ENCODE data around the gene DNAH11. TPM values are rescaled to one million over a fixed set of nuclear protein-coding genes. Genes with fewer than 3 reads are reported as not detected.

Gene DNAH11, protein sequence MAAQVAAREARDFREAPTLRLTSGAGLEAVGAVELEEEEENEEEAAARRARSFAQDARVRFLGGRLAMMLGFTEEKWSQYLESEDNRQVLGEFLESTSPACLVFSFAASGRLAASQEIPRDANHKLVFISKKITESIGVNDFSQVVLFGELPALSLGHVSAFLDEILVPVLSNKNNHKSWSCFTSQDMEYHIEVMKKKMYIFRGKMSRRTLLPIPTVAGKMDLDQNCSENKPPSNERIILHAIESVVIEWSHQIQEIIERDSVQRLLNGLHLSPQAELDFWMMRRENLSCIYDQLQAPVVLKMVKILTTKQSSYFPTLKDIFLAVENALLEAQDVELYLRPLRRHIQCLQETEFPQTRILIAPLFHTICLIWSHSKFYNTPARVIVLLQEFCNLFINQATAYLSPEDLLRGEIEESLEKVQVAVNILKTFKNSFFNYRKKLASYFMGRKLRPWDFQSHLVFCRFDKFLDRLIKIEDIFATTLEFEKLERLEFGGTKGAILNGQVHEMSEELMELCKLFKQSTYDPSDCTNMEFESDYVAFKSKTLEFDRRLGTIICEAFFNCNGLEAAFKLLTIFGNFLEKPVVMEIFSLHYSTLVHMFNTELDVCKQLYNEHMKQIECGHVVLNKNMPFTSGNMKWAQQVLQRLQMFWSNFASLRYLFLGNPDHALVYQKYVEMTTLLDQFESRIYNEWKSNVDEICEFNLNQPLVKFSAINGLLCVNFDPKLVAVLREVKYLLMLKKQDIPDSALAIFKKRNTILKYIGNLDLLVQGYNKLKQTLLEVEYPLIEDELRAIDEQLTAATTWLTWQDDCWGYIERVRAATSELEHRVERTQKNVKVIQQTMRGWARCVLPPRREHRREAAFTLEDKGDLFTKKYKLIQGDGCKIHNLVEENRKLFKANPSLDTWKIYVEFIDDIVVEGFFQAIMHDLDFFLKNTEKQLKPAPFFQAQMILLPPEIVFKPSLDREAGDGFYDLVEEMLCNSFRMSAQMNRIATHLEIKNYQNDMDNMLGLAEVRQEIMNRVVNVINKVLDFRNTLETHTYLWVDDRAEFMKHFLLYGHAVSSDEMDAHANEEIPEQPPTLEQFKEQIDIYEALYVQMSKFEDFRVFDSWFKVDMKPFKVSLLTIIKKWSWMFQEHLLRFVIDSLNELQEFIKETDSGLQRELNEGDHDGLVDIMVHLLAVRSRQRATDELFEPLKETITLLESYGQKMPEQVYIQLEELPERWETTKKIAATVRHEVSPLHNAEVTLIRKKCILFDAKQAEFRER (N-terminal part only)
- total RNA-seq (10 to 100 TPM in 1 of 2 donors, 1 to 10 TPM in 1; 7.5 to 16.8 TPM), polyA plus RNA-seq (ENCODE audit: insufficient read length in 2 of 2) (1 to 10 TPM; 7.6 to 7.8 TPM)
- long read RNA-seq, donor 1 = 0 reads
- long read RNA-seq, donor 2 = 0 reads
- long read RNA-seq, donor 3 = 0 reads
- long read RNA-seq, donor 4, partial matches to known transcripts = 33 of 33 reads
- long read RNA-seq, donor 4, other reads (novel, unspliced or antisense) = 0 of 33 reads

DNA sequence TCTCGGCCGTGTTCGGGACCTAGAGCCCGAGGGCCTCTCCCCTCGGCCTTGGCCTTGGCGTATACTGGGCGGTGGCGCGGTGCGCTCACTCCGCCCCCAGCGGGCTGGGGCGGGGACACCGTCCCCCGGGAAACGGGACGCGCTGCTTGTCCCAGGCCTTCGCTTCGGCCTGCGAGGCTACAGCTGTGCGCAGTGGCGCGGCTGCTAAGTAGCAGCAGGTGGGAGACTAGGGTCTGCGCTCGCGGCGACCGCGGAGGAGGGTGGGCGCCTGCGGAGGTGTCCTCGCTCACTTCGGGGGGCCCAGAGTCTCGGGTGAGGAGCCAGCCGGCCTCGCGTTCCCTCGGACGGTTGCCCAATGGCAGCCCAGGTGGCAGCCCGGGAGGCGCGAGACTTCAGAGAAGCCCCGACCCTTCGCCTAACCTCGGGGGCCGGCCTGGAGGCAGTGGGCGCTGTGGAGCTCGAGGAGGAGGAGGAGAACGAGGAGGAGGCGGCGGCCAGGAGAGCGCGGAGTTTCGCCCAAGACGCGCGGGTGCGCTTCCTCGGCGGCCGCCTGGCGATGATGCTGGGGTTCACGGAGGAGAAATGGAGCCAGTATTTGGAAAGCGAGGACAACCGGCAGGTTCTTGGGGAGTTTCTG, at the start of gene DNAH11:
Gene DNAH11, plus strand, starts transcription at position 149 of the 637 bp plus-strand sequence. Its CDS starts 207 bp downstream, at position 356.
- Histone ChIP-seq H3K9me3 (ENCODE audit: control insufficient read depth, insufficient read depth, low read length) (no peaks in the 10 kb centered on the region), H3K36me3 (ENCODE audit: control insufficient read depth, insufficient read depth, low read length) (no peaks in the 10 kb centered on the region), H3K27me3 (ENCODE audit: control insufficient read depth, insufficient read depth, low read length) (peaks cover 29% of the 10 kb centered on the region), H3K4me1 (ENCODE audit: control insufficient read depth, insufficient read depth, low read length) (peaks cover 13% of the 10 kb centered on the region), H3K4me3 (ENCODE audit: low read depth, low read length) (peak within 1 kb of the TSS; percentile 53), H3K27ac (ENCODE audit: low read depth, low read length) (no peak within 1 kb of the TSS)
- peak in 3 of 6 donors; percentile 7 to 59 (median 47) for DNase-seq (ENCODE audit: low read depth in 4 of 6, low spot score in 6 of 6)
- under 1% methylated on average over 66 of the region's 66 CpGs for WGBS (ENCODE audit: insufficient coverage)

DNA sequence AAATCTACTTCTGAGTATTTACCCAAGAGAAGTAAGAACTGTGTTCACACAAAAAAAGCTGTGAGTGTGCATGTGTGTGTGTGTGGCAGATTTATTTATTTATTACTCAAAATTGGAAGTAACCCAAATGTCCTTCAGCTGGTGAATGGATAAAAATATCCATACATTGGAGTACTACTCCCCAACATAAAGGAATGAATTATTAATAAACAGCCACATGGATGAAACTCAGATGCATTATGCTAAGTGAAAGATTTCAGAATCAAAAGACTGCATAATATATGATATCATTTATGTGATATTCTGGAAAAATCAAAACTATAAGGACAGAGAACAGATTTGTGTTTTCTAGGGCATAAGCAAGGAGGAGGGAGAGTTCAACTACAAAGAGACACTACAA, 47.1 kb upstream of the DNAH11 start:
- H3K36me3 ChIP-seq (ENCODE audit: control insufficient read depth, insufficient read depth, low read length) = no peaks in the 10 kb centered on the region
- H3K4me1 ChIP-seq (ENCODE audit: control insufficient read depth, insufficient read depth, low read length) = no peaks in the 10 kb centered on the region
- H3K27me3 ChIP-seq (ENCODE audit: control insufficient read depth, insufficient read depth, low read length) = no peaks in the 10 kb centered on the region
- peak in 1 of 6 donors; percentile 52 for DNase-seq (ENCODE audit: low read depth in 4 of 6, low spot score in 6 of 6)
- peaks cover 16% of the 10 kb centered on the region for H3K9me3 ChIP-seq (ENCODE audit: control insufficient read depth, insufficient read depth, low read length)
- no peak overlapping the region for H3K4me3 ChIP-seq (ENCODE audit: low read depth, low read length)
- no peak overlapping the region for H3K27ac ChIP-seq (ENCODE audit: low read depth, low read length)

DNA sequence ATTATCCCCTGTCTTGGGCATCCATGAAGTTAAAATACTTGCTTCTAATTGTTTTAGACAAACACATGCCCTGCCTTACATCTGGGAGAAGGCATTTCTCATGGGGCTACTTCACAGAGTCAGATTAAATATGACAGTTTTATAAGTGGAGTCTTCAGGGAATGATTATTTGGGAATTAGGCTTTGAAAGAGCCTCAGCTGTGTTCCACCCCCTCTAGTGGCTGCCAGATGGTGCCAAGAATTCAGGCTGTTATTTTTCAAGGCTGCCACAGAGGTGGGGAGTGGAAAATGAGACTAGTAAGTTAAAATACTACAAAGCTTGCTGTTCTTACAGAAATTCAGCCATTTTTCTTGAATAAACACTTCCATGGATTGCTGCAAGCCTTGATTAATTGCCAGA, 45.8 kb upstream of the DNAH11 start:
- Histone ChIP-seq H3K36me3 (ENCODE audit: control insufficient read depth, insufficient read depth, low read length) (no peaks in the 10 kb centered on the region), H3K27me3 (ENCODE audit: control insufficient read depth, insufficient read depth, low read length) (no peaks in the 10 kb centered on the region), H3K4me3 (ENCODE audit: low read depth, low read length) (no peak overlapping the region), H3K27ac (ENCODE audit: low read depth, low read length) (no peak overlapping the region), H3K4me1 (ENCODE audit: control insufficient read depth, insufficient read depth, low read length) (no peaks in the 10 kb centered on the region), H3K9me3 (ENCODE audit: control insufficient read depth, insufficient read depth, low read length) (peaks cover 16% of the 10 kb centered on the region)
- DNase-seq (ENCODE audit: low read depth in 4 of 6, low spot score in 6 of 6) = no peak

DNA sequence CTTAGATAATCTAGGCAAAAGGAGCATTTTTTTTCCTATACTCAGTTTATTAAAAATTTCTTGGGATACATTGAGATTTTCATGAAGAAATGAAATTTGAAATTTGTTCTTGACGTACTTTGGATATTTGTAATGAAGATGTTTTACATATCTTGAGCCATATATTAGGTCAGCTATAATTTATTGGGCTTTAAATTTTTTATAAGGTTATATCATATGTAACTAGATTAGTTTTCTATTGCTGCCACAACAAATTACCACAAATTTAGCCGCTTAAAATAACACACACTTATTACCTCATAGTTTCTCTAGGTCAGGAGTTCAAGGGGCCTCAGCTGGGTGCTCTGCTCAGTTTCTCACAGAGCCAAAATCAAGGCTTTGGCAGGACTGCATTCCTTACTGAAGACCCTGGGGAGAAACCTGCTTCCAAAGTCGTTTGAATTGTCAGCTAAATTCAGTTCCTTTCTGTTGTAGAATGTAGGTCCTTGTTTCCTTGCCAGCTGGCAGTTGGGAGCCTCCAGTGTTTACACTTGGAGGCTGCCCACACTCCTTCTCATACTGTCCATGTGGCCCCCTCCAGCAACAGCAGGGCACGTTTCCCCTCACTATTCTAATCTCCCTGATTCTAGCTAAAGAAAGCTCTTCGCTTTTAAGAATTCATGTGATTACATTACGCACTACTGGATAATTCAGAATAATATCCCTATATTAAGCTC, 42.6 kb upstream of the DNAH11 start:
- Histone ChIP-seq H3K27ac (ENCODE audit: low read depth, low read length) (no peak overlapping the region), H3K9me3 (ENCODE audit: control insufficient read depth, insufficient read depth, low read length) (peaks cover 2% of the 10 kb centered on the region), H3K36me3 (ENCODE audit: control insufficient read depth, insufficient read depth, low read length) (no peaks in the 10 kb centered on the region), H3K4me3 (ENCODE audit: low read depth, low read length) (no peak overlapping the region), H3K27me3 (ENCODE audit: control insufficient read depth, insufficient read depth, low read length) (no peaks in the 10 kb centered on the region), H3K4me1 (ENCODE audit: control insufficient read depth, insufficient read depth, low read length) (no peaks in the 10 kb centered on the region)
- DNase-seq (ENCODE audit: low read depth in 4 of 6, low spot score in 6 of 6) = peak in 1 of 6 donors; percentile 38
- WGBS (ENCODE audit: insufficient coverage) = 76% methylated on average over 4 of the region's 6 CpGs

DNA sequence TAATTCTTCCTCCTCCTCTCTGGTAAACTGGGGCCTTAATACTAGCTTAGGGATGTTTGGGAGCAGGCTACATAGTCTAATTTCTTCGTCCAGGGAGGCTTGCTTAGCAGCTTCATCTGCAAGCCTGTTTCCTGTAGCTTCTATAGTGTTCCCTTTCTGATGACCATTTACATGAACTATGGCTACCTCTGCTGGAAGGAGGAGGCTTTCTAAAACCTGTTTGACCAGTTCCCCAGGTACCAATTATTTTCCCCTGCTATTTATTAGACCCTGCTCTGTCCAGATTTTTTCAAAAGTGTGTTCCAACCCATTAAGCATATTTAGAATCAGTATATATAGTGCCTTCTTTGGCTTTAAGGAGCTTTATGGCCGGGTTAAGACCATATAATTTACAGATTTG, 38.8 kb upstream of the DNAH11 start:
- no peaks in the 10 kb centered on the region for H3K27me3 ChIP-seq (ENCODE audit: control insufficient read depth, insufficient read depth, low read length)
- DNase-seq (ENCODE audit: low read depth in 4 of 6, low spot score in 6 of 6) = no peak
- peaks cover 6% of the 10 kb centered on the region for H3K36me3 ChIP-seq (ENCODE audit: control insufficient read depth, insufficient read depth, low read length)
- WGBS (ENCODE audit: insufficient coverage) = no CpG with 5 or more reads among the region's 2 CpGs
- H3K27ac ChIP-seq (ENCODE audit: low read depth, low read length) = no peak overlapping the region
- no peaks in the 10 kb centered on the region for H3K4me1 ChIP-seq (ENCODE audit: control insufficient read depth, insufficient read depth, low read length)
- no peak overlapping the region for H3K4me3 ChIP-seq (ENCODE audit: low read depth, low read length)
- H3K9me3 ChIP-seq (ENCODE audit: control insufficient read depth, insufficient read depth, low read length) = peaks cover 6% of the 10 kb centered on the region

DNA sequence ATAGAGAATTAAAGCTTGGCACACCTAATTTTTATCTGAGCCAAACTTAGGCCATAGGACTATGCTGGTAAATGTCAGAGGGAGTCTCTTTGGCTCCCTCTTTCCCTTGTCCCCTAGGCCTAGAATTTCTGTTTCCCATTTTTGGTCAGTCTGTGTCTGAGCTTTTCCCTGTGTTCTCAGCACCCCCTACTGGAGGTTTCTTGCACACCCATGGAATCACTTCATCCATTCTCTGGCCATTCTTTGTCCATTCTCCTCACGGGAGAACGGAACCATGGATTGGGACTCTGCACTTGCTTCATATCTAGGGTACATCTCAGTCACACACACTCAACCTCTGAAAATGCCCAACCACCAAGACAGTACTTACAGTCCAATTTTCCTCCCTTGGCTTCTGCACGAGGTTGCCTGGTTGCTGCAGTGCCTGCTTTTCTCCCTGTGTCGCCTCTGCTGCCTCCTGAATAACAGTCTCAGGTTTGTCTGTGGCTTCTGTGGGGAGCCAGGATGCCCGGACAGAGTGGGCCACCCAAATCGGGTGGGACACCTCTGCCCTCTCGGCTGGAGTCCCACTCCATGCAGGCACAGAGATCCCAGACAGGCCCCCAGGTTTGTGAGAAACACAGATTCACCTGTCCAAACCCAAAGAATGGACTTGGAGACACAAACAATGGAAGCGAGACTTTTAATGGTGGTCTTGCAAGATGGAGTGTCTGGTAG, 35.1 kb upstream of the DNAH11 start:
- Histone ChIP-seq H3K27ac (ENCODE audit: low read depth, low read length) (no peak overlapping the region), H3K4me1 (ENCODE audit: control insufficient read depth, insufficient read depth, low read length) (no peaks in the 10 kb centered on the region), H3K9me3 (ENCODE audit: control insufficient read depth, insufficient read depth, low read length) (peaks cover 6% of the 10 kb centered on the region), H3K4me3 (ENCODE audit: low read depth, low read length) (no peak overlapping the region), H3K27me3 (ENCODE audit: control insufficient read depth, insufficient read depth, low read length) (no peaks in the 10 kb centered on the region), H3K36me3 (ENCODE audit: control insufficient read depth, insufficient read depth, low read length) (peaks cover 6% of the 10 kb centered on the region)
- WGBS (ENCODE audit: insufficient coverage) = 97% methylated on average over 7 of the region's 8 CpGs
- DNase-seq (ENCODE audit: low read depth in 4 of 6, low spot score in 6 of 6) = no peak

DNA sequence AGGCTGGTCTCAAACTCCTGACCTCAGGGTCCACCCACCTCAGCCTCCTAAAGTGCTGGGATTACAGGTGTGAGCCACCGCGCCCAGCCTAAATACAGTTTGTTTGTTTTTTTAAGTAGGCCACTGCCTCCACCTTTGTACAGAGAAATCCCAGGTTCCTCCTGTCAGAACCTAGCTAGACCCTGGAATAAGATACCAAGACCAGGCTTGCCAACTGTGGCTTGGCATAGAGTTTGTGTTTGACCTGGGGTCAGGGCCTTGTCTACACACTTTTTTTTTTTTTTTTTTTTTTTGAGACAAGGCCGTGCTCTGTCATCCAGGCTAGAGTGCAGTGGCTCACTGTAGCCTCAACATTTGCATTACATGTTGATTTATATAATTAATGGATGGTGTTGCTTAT, 34.3 kb upstream of the DNAH11 start:
- no peak for DNase-seq (ENCODE audit: low read depth in 4 of 6, low spot score in 6 of 6)
- whole genome bisulfite sequencing (ENCODE audit: insufficient coverage) = no CpG with 5 or more reads among the region's 3 CpGs
- Histone ChIP-seq H3K4me1 (ENCODE audit: control insufficient read depth, insufficient read depth, low read length) (no peaks in the 10 kb centered on the region), H3K27me3 (ENCODE audit: control insufficient read depth, insufficient read depth, low read length) (no peaks in the 10 kb centered on the region), H3K27ac (ENCODE audit: low read depth, low read length) (no peak overlapping the region), H3K4me3 (ENCODE audit: low read depth, low read length) (no peak overlapping the region), H3K36me3 (ENCODE audit: control insufficient read depth, insufficient read depth, low read length) (peaks cover 6% of the 10 kb centered on the region), H3K9me3 (ENCODE audit: control insufficient read depth, insufficient read depth, low read length) (peaks cover 6% of the 10 kb centered on the region)

DNA sequence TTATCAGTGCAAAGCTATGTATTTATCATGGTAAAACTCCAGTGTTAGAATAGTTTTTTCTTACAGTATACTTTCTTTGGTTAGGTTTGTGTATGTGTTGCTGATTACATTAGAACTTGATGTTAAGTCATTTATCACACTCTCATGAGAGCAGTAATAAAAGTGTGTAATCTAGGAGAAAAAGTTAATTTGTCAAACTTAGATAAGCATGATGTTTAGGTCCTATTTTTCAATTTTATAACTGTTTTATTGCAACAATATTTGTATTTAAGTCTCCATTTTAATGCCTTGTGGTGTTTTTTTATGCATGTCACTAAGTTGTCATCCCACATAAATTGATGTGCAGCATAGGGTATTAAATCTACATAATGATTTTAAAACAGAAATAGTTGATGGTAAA, 28.8 kb upstream of the DNAH11 start:
- no peak for DNase-seq (ENCODE audit: low read depth in 4 of 6, low spot score in 6 of 6)
- Histone ChIP-seq H3K9me3 (ENCODE audit: control insufficient read depth, insufficient read depth, low read length) (no peaks in the 10 kb centered on the region), H3K27me3 (ENCODE audit: control insufficient read depth, insufficient read depth, low read length) (no peaks in the 10 kb centered on the region), H3K36me3 (ENCODE audit: control insufficient read depth, insufficient read depth, low read length) (no peaks in the 10 kb centered on the region), H3K4me3 (ENCODE audit: low read depth, low read length) (no peak overlapping the region), H3K27ac (ENCODE audit: low read depth, low read length) (no peak overlapping the region), H3K4me1 (ENCODE audit: control insufficient read depth, insufficient read depth, low read length) (no peaks in the 10 kb centered on the region)

Measured in spinal cord (tissue), 10 donors.